Calu3 (cell line): ENCODE data around the gene PLEKHN1. TPM values are rescaled to one million over a fixed set of nuclear protein-coding genes. Genes with fewer than 3 reads are reported as not detected.
A peak's percentile ranks its signal among the peaks of the same experiment; 100 is the strongest.

Experiments used
- BruUV-seq: library from RNA; stranded (reverse); fragments of 400-500 nt; replicated peaks from 2 replicates; lab custom pipeline; 2021; lab: Mats Ljungman, UMichigan
- CTCF ChIA-PET: fragments of 300-600 bp; sonication (Branson Sonifier 250); formaldehyde crosslinking; loops from one replicate; lab custom pipeline; 2022; ENCODE audit warnings: antibody characterized with exemption; lab: Charles Lee
- DNase-seq: peaks from one replicate; pipeline ENCODE4 v3.0.0; 2022
- H3K27ac Mint-ChIP-seq: one replicate; pipeline ENCODE4 v1.8.0; 2022; ENCODE audit warnings: mixed read lengths; ENCODE audit not compliant: unreplicated experiment
- H3K27me3 Mint-ChIP-seq: one replicate; pipeline ENCODE4 v1.8.0; 2022; ENCODE audit warnings: mixed read lengths; ENCODE audit not compliant: unreplicated experiment
- H3K36me3 Mint-ChIP-seq: one replicate; pipeline ENCODE4 v1.8.0; 2022; ENCODE audit warnings: mild to moderate bottlenecking, moderate library complexity, mixed read lengths; ENCODE audit not compliant: insufficient read depth, unreplicated experiment
- H3K4me1 Mint-ChIP-seq: one replicate; pipeline ENCODE4 v1.8.0; 2022; ENCODE audit warnings: mild to moderate bottlenecking, low read depth, mixed read lengths; ENCODE audit not compliant: unreplicated experiment
- H3K4me3 Mint-ChIP-seq: one replicate; pipeline ENCODE4 v1.8.0; 2022; ENCODE audit warnings: mild to moderate bottlenecking, low read depth, moderate library complexity, mixed read lengths; ENCODE audit not compliant: unreplicated experiment
- H3K9me3 Mint-ChIP-seq: one replicate; pipeline ENCODE4 v1.8.0; 2022; ENCODE audit warnings: low read depth, mixed read lengths; ENCODE audit not compliant: unreplicated experiment
- CTCF ChIP-seq: fragments of 200-600 bp; IDR thresholded peaks from one replicate; pipeline ENCODE4 v1.8.0; 2022; ENCODE audit warnings: antibody characterized with exemption; ENCODE audit not compliant: unreplicated experiment
- intact Hi-C: fragments of 100-400 bp; cut with micrococcal nuclease; formaldehyde crosslinking; loops from one replicate; pipeline ENCODE4 v1.10.0; 2022; ENCODE audit not compliant: unreplicated experiment
- total RNA-seq: library from RNA; stranded (reverse); gene quantifications from 2 replicates; pipeline ENCODE4 v1.2.3, GENCODE V29; 2022

PLEKHN1 gene
- total RNA-seq, 1 experiment from 2014 or later = 11.9 TPM

- Mint-ChIP-seq H3K27me3 (no peaks in the 10 kb centered on the region), H3K9me3 (no peaks in the 10 kb centered on the region), H3K4me1 (peaks cover 7% of the 10 kb centered on the region), H3K4me3 (peak overlapping the region; percentile 79), H3K27ac (peak overlapping the region; percentile 36), H3K36me3 (peaks cover 56% of the 10 kb centered on the region)
- no peak for DNase-seq
- no TSS peak for BruUV-seq
- intact Hi-C loops = no loop called here
- TF ChIP-seq CTCF = no peak
- CTCF ChIA-PET = interaction anchor here (0.6 kb wide), 1 partner anchor 16 kb away, joined by 3 read pairs; no protein-coding TSS in a partner anchor
These were observed 30.8 kb downstream of the PLEKHN1 start for GRCh38 chr1:996851-997712.

GRCh38 chr1:997713-997992 is 31.4 kb downstream of the PLEKHN1 start:
- Mint-ChIP-seq H3K9me3 (no peaks in the 10 kb centered on the region), H3K4me1 (peaks cover 7% of the 10 kb centered on the region), H3K27ac (peak overlapping the region; percentile 36), H3K27me3 (no peaks in the 10 kb centered on the region), H3K4me3 (peak overlapping the region; percentile 79), H3K36me3 (peaks cover 61% of the 10 kb centered on the region)
- CTCF ChIA-PET = no interaction called here
- TF ChIP-seq CTCF = no peak
- no TSS peak for BruUV-seq
- intact Hi-C loops = no loop called here
- no peak for DNase-seq

GRCh38 chr1:997993-998744 is 31.9 kb downstream of the PLEKHN1 start:
- H3K36me3 Mint-ChIP-seq = peaks cover 61% of the 10 kb centered on the region
- H3K27me3 Mint-ChIP-seq = no peaks in the 10 kb centered on the region
- no peak for TF ChIP-seq CTCF
- peaks cover 7% of the 10 kb centered on the region for H3K4me1 Mint-ChIP-seq
- DNase-seq = no peak
- intact Hi-C loops = no loop called here
- no peaks in the 10 kb centered on the region for H3K9me3 Mint-ChIP-seq
- H3K27ac Mint-ChIP-seq = no peak overlapping the region
- H3K4me3 Mint-ChIP-seq = peak overlapping the region; percentile 79
- no TSS peak for BruUV-seq
- CTCF ChIA-PET = no interaction called here

- no peak for TF ChIP-seq CTCF
- intact Hi-C loops = no loop called here
- H3K36me3 Mint-ChIP-seq = peaks cover 61% of the 10 kb centered on the region
- peak overlapping the region; percentile 79 for H3K4me3 Mint-ChIP-seq
- BruUV-seq = no TSS peak
- H3K9me3 Mint-ChIP-seq = no peaks in the 10 kb centered on the region
- H3K27me3 Mint-ChIP-seq = no peaks in the 10 kb centered on the region
- no peak overlapping the region for H3K27ac Mint-ChIP-seq
- CTCF ChIA-PET = no interaction called here
- no peak for DNase-seq
- H3K4me1 Mint-ChIP-seq = peaks cover 7% of the 10 kb centered on the region
These were observed 32.4 kb downstream of the PLEKHN1 start for GRCh38 chr1:998745-998994.
